Bone marrow (tissue), 2 donors: Measurements from ENCODE around the gene TAS2R20.

ENCODE experiments used
- DNase-seq, 2 donors: peaks; one replicate each; lab custom pipeline; 2025; lab: John Stamatoyannopoulos, UW

The TAS2R20 gene

DNA sequence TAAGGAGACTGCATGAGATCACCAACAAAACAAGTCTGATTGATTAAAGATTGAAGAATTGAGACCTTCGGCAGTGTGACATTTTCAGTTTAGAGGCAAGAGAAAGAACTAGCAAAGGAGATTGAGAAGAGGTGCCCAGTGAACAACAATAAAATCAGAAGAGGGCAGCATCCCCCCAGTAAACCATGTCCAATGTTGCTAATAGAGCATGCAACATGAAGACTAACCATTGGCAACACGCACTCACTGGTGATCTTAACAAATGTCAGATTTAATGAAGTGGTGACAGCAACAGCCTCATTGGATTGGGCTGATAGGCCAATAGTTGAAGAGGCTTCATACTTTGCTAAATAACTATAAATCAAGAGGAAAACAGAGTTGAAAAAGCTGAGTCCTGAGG lies 38.3 kb downstream of the TAS2R20 start:
- no peak for DNase-seq

DNA sequence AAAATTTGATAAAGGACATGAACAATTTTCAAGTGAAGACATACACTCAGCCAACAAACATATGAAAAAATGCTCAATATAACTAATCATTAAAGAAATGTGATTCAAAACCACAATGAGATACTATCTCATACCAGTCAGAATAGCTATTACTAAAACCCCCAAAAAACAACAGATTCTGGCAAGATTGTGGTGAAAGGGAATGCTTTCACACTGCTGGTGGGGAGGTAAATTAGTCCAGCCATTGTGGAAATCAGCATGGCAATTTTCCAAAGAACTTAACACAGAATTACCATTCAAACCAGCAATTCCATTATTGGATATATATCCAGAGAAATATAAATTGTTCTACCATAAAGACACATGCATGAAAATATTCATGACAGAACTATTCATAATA lies 40.4 kb downstream of the TAS2R20 start:
- no peak for DNase-seq

DNA sequence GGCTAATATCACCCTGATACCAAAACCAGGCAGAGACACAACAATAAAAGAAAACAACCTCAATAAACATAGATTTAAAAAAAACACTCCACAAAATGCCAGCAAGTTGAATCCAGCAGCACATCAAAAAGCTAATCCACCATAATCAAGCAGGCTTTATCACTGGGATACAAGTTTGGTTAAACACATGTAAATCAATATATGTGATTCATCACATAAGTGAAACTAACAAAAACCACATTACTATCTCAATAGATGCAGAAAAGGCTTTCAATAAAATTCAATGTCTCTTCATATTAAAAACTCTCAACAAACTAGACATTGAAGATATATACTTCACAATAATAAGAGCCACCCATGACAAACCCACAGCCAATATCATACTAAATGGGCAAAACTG lies 42.0 kb downstream of the TAS2R20 start:
- DNase-seq: no peak

DNA sequence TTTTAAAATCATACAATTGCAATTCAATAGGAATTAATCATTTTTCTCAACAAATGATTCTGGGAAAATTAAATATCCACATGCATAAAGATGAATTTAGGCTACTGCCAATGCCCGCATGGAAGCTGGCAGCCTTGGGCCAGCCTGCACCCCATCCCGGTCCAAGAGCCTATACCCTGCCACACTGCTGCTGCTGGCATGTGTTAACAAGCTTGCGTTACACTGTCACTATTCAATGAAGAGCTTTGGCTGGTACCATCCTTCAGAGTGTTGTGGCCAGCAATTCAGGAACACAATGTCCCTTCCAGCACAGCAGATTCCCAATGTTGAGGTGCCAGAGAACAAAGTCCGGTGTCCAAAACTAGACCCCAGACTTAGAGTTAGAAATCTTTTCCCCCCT lies 45.5 kb downstream of the TAS2R20 start:
- DNase-seq: no peak
